HS-5 (cell line): ENCODE data around the gene FAM217B.

Experiments used
- DNase-seq: peaks from one replicate; pipeline ENCODE4 v3.0.0-alpha.2; 2012; ENCODE audit warnings: low read depth

The FAM217B gene

GRCh38 chr20:59977086-59977485, 36.9 kb downstream of the FAM217B start:
- no peak for DNase-seq

GRCh38 chr20:59983076-59983475, 42.9 kb downstream of the FAM217B start:
- no peak for DNase-seq

- no peak for DNase-seq
Observed at GRCh38 chr20:59984541-59984940, 44.4 kb downstream of the FAM217B start.

- no peak for DNase-seq
Observed at GRCh38 chr20:59985164-59985563, 45.0 kb downstream of the FAM217B start.

GRCh38 chr20:59985864-59986263, 45.7 kb downstream of the FAM217B start:
- DNase-seq = no peak

- no peak for DNase-seq
Observed at GRCh38 chr20:59987135-59987534, 46.9 kb downstream of the FAM217B start.

- DNase-seq = no peak
Observed at GRCh38 chr20:59988141-59988540, 48.0 kb downstream of the FAM217B start.

- no peak for DNase-seq
Observed at GRCh38 chr20:59992526-59993084, 52.4 kb downstream of the FAM217B start.

GRCh38 chr20:59993736-59994430, 53.7 kb downstream of the FAM217B start:
- no peak for DNase-seq

- no peak for DNase-seq
Observed at GRCh38 chr20:59994697-59995122, 54.5 kb downstream of the FAM217B start.

- no peak for DNase-seq
Observed at GRCh38 chr20:59996108-59996507, 55.9 kb downstream of the FAM217B start.

GRCh38 chr20:59997896-59998295, 57.7 kb downstream of the FAM217B start:
- DNase-seq = no peak
